A549 (cell line): ENCODE results near the gene RHOD. TPM values are rescaled to one million over a fixed set of nuclear protein-coding genes. Genes with fewer than 3 reads are reported as not detected.

Experiments used
- ATAC-seq, 2 experiments: fragments of 200-7000 bp in 1 of 2; fragments of >200 bp in 1 of 2; cut with Nextera tagmentation in 1 of 2; cut with Tn5 transposase in 1 of 2; 3 replicates each; pipeline versions ENCODE4 v1.8.0 to v1.9.1; 2018 to 2020; ENCODE audit warnings: mild to moderate bottlenecking in 1 of 2, moderate library complexity in 1 of 2
- CTCF ChIA-PET: fragments of 300-600 bp; sonication (Branson Sonifier 250); formaldehyde crosslinking; extraction: SDS; loops from one replicate; lab custom pipeline; 2021; ENCODE audit warnings: antibody characterized with exemption, inconsistent platforms; lab: Yijun Ruan, JAX
- POLR2A ChIA-PET: fragments of 350-600 bp; formaldehyde crosslinking; extraction: SDS; loops from one replicate; lab custom pipeline; 2021; ENCODE audit warnings: antibody characterized with exemption, inconsistent platforms; lab: Yijun Ruan, JAX
- DNase-seq, 2 experiments: peaks; one replicate each; pipeline versions ENCODE4 v3.0.0 to v3.0.0-alpha.2; 2011 to 2016; ENCODE audit warnings: low read depth in 1 of 2, low spot score in 1 of 2
- FAIRE-seq: peaks from 2 replicates; lab custom pipeline; 2011; peaks lifted over from hg19 to GRCh38; lab: Jason Lieb, UNC
- H3K27ac ChIP-seq, 2 experiments: fragments of >200 bp; sonication (Bioruptor Twin); formaldehyde crosslinking; 3 replicates each; pipeline ENCODE4 v1.5.1; 2016 to 2017
- H3K4me1 ChIP-seq: fragments of >200 bp; sonication (Bioruptor Twin); formaldehyde crosslinking; 3 replicates; pipeline ENCODE4 v1.6.1; 2016
- H3K4me2 ChIP-seq: fragments of >200 bp; sonication (Bioruptor Twin); formaldehyde crosslinking; 3 replicates; pipeline ENCODE4 v1.6.1; 2016
- H3K4me3 ChIP-seq: fragments of >200 bp; sonication (Bioruptor Twin); formaldehyde crosslinking; 3 replicates; pipeline ENCODE4 v1.5.1; 2016
- H3K9me3 ChIP-seq: fragments of >200 bp; sonication (Bioruptor Twin); formaldehyde crosslinking; 3 replicates; pipeline ENCODE4 v1.6.1; 2016
- CBX8 ChIP-seq: fragments of 200-600 bp; sonication (generic); IDR thresholded peaks from 2 replicates; pipeline ENCODE4 v1.6.1; 2016
- EHMT2 ChIP-seq: fragments of 200-600 bp; sonication (generic); IDR thresholded peaks from 2 replicates; pipeline ENCODE4 v1.6.1; 2016; ENCODE audit warnings: antibody characterized with exemption, low read depth, mild to moderate bottlenecking, moderate library complexity
- ESRRA ChIP-seq: fragments of 150-350 bp; IDR thresholded peaks from 2 replicates; pipeline ENCODE4 v1.6.1; 2014; ENCODE audit warnings: mild to moderate bottlenecking, low read length, borderline replicate concordance
- FOSB ChIP-seq: fragments of 250-450 bp; sonication (Bioruptor Pico); IDR thresholded peaks from 2 replicates; pipeline ENCODE4 v1.5.0; 2020; ENCODE audit warnings: mild to moderate bottlenecking, moderate library complexity
- FOXS1 ChIP-seq: fragments of 250-450 bp; sonication (Bioruptor Pico); IDR thresholded peaks from 2 replicates; pipeline ENCODE4 v1.5.0; 2020; ENCODE audit warnings: mild to moderate bottlenecking, moderate library complexity
- GATA3 ChIP-seq: IDR thresholded peaks from 2 replicates; pipeline ENCODE4 v1.6.1; 2012; ENCODE audit warnings: borderline replicate concordance
- HOXB13 ChIP-seq: fragments of 250-450 bp; sonication (Bioruptor Pico); IDR thresholded peaks from 2 replicates; pipeline ENCODE4 v1.5.0; 2020; ENCODE audit warnings: low read depth, mild to moderate bottlenecking, moderate library complexity
- RAD21 ChIP-seq, 2 experiments: fragments of >200 bp in 1 of 2; sonication (Bioruptor Twin) in 1 of 2; formaldehyde crosslinking in 1 of 2; IDR thresholded peaks in 1 of 2; conservative IDR thresholded peaks in 1 of 2; 2 replicates in 1 of 2; 3 replicates in 1 of 2; pipeline ENCODE4 v1.6.1; 2012 to 2018; ENCODE audit warnings: inconsistent platforms in 1 of 2
- ZFP36 ChIP-seq: fragments of 450-650 bp; IDR thresholded peaks from 2 replicates; pipeline ENCODE4 v1.6.1; 2014; ENCODE audit warnings: borderline replicate concordance; ENCODE audit not compliant: partially characterized antibody
- WGBS: methylation state at CpG from one replicate; pipeline ENCODE4 v1.1.6; 2017; ENCODE audit errors: missing lambda C conversion rate; 5-methylcytosine and 5-hydroxymethylcytosine counted together
- polyA plus RNA-seq, 4 experiments: library from polyadenylated mRNA; depleted of rRNA in 3 of 4; stranded (reverse); fragments of >200 nt; fragmentation: RNase III in 1 of 4; extraction: RNeasy Plus Mini Kit Qiagen cat#74134 plus additional on column Dnase treatment in 1 of 4; gene quantifications; 2 replicates in 3 of 4; 3 replicates in 1 of 4; pipeline ENCODE4 v1.2.3, GENCODE V29; 2011 to 2017
- TF ChIP-seq, protein P1 (sequence below): fragments of 150-350 bp; IDR thresholded peaks from 2 replicates; pipeline ENCODE4 v1.6.1; 2014; ENCODE audit warnings: low read depth, mild to moderate bottlenecking, low read length
- TF ChIP-seq, protein P2 (sequence below): fragments of 450-650 bp; IDR thresholded peaks from 2 replicates; pipeline ENCODE4 v1.6.1; 2014; ENCODE audit warnings: antibody characterized with exemption
- TF ChIP-seq, protein P3 (sequence below): fragments of 250-450 bp; sonication (Bioruptor Pico); IDR thresholded peaks from 2 replicates; pipeline ENCODE4 v1.5.0; 2021; ENCODE audit warnings: mild to moderate bottlenecking, moderate library complexity, borderline replicate concordance

RHOD gene
- polyA plus RNA-seq, 2 of the 4 experiments (the other 2 are of a cell fraction) = 13.6 to 33.2 TPM

DNA sequence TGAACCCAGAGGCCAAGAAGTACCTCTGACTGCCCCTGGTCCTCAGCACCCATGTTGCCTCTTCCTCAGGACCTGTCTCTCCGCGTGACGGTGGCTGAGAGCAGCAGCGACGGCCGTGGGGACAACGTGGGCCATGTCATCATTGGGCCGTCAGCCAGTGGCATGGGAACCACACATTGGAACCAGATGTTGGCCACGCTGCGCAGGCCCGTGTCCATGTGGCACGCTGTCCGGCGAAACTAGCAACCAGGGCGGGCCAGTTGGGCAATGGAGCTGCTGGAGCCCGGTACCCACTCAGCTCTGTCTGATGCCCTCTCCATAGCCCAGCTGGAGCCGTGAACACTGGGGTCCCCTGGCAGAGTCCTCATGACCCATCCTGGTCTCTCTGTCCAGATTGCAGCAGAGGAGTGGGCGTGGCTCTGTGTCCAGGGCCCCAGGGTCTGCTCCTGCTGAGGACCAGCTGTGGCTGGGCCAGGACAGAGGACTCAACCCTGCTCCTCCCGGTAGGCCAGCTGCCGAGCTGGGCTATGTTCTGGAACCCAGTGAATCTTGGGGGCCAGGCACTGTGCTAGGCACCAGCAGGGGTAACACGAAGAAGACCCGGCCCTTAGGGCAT is 8.0 kb upstream of the RHOD start (continued):
- TF ChIP-seq FOSB (CRISPR knock-in tag) (no peak), GATA3 (no peak), HOXB13 (CRISPR knock-in tag) (no peak)
- TF ChIP-seq, protein P1, sequence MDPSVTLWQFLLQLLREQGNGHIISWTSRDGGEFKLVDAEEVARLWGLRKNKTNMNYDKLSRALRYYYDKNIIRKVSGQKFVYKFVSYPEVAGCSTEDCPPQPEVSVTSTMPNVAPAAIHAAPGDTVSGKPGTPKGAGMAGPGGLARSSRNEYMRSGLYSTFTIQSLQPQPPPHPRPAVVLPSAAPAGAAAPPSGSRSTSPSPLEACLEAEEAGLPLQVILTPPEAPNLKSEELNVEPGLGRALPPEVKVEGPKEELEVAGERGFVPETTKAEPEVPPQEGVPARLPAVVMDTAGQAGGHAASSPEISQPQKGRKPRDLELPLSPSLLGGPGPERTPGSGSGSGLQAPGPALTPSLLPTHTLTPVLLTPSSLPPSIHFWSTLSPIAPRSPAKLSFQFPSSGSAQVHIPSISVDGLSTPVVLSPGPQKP = no peak

DNA sequence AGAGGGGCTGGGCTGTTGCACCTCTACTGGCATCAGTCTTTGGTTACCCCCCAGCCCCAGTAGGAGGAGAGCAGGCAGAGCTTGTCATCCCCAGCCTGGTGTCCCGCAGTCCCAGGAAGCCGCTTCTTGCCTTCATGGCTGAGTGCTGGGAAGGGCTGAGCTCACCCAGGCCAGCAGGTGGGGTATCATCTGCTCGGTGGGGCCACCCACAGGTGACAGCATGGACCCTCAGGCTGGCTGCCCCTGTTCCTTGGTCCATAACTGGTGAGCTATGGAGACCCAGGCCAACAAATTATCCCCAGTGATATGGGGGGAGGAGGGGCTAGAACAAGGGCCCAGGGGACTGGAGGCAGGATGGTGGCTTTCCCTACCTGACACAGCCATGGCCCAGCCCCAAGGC is 6.5 kb upstream of the RHOD start:
- no peak overlapping the region for H3K4me2 ChIP-seq
- ChIA-PET CTCF (interaction anchor here (0.9 to 6.7 kb wide), 2 partner anchors 25 to 69 kb away, joined by 3 to 67 read pairs; partner anchors contain the start of gene SYT12), POLR2A (interaction anchor here (0.6 to 0.7 kb wide), 2 partner anchors 51 to 163 kb away, joined by 3 read pairs; no protein-coding TSS in a partner anchor)
- ATAC-seq (peak in 1 of 2 experiments; percentile 5; a peak in 1 of 6 replicates), FAIRE-seq (no peak), DNase-seq (no peak)
- TF ChIP-seq RAD21 (conservative IDR thresholded peaks at IDR 0.05 in 1 of 2, IDR thresholded peaks at IDR 0.05 in 1 of 2) = peak in 1 of 2 experiments; percentile 8; a peak in 1 of 5 replicates
- TF ChIP-seq HOXB13 (CRISPR knock-in tag) = no peak
- no peak for TF ChIP-seq ESRRA
- TF ChIP-seq, protein P2, sequence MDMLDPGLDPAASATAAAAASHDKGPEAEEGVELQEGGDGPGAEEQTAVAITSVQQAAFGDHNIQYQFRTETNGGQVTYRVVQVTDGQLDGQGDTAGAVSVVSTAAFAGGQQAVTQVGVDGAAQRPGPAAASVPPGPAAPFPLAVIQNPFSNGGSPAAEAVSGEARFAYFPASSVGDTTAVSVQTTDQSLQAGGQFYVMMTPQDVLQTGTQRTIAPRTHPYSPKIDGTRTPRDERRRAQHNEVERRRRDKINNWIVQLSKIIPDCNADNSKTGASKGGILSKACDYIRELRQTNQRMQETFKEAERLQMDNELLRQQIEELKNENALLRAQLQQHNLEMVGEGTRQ = no peak
- no peak for TF ChIP-seq EHMT2
- H3K9me3 ChIP-seq = no peaks in the 10 kb centered on the region
- H3K27ac ChIP-seq = peak overlapping the region in 1 of 2 experiments; percentile 46; a peak in 3 of 6 replicates
- peaks cover 29% of the 10 kb centered on the region for H3K4me1 ChIP-seq
- WGBS = 76% methylated on average over 3 of the region's 3 CpGs
- no peak overlapping the region for H3K4me3 ChIP-seq

DNA sequence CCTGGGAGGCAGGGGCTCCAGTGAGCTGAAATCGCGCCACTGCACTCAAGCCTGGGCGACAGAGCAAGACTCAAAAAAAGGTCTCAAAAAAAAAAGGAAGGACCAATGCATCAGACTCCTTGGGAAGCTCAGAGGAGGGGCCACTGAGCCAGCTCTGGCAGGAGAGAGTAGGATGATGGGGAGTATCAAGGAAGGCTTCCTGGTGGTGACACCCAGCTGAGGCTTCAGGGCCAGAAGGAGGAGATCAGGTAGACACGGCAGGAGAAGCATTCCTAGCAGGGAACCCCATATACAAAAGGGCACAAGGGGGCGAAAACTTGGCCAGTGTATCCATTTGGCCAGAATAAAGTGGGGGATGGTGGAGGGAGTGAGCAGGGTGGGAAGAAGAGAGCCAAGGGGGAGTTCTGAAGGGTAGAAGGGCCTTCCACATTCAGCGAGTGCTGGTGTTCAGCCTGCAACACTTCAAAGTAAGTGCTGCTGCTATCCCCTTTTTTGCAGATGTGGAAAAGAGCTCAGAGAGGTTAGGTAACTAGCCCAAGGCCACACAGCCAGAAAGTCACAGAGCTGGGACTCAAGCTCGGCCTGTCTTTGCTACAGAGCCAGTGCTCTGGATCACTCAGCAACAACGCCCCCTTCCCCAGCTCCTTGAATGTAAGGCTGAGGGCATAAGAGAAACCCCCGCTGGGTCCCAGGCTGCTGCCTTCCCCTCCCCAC is 5.3 kb upstream of the RHOD start:
- H3K4me1 ChIP-seq = peaks cover 34% of the 10 kb centered on the region
- ATAC-seq (no peak), DNase-seq (no peak), FAIRE-seq (no peak)
- WGBS = 78% methylated on average over 9 of the region's 9 CpGs
- no peak overlapping the region for H3K4me3 ChIP-seq
- ChIA-PET CTCF (interaction anchor here (1.2 to 6.7 kb wide), 6 partner anchors 26 to 266 kb away, joined by 3 to 67 read pairs (median 7); partner anchors contain the start of gene SYT12), POLR2A (no interaction called here)
- no peak overlapping the region for H3K4me2 ChIP-seq
- H3K9me3 ChIP-seq = no peaks in the 10 kb centered on the region
- peak overlapping the region in 1 of 2 experiments; percentile 2; a peak in 1 of 6 replicates for H3K27ac ChIP-seq
- TF ChIP-seq CBX8 = no peak
- peak; percentile 47 for TF ChIP-seq ZFP36
- no peak for TF ChIP-seq EHMT2

DNA sequence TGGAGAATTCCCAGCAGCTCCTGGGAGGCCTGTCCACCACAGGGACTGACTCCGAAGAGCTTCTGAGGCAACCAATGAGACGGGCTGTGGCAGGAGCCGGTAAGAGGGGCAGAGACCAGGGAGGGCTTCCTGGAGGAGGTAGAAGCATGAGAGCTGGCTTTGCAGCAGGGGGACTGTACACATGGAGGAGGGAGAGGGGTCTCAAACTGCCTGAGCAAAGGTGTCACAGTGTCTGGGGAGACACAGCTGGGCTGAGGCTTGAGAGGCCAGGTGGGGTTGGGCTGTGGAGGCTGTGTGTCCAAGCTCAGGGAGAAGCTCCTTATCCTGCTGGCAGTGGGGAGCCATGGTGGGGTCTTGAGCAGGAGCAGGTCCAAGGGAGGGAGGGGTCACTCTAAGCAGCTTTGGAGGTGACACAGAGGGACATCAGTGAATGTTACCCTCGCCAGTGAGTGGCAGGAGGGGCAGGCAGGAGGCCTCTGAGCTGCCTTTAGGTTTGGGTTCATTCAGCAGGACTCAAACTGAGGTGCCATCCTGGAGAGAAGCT is 4.6 kb upstream of the RHOD start:
- CTCF ChIA-PET = interaction anchor here (1.2 to 6.7 kb wide), 9 partner anchors 14 to 266 kb away, joined by 3 to 67 read pairs (median 9); partner anchors contain the start of gene SYT12
- POLR2A ChIA-PET = interaction anchor here (1.0 kb wide), 1 partner anchor 209 kb away, joined by 3 read pairs; the partner anchor contains the start of gene RCE1
- FAIRE-seq (no peak), ATAC-seq (no peak), DNase-seq (no peak)
- 84% methylated on average over 4 of the region's 4 CpGs for WGBS
- Histone ChIP-seq H3K4me3 (no peak overlapping the region), H3K4me1 (peaks cover 35% of the 10 kb centered on the region), H3K9me3 (no peaks in the 10 kb centered on the region), H3K27ac (peak overlapping the region in 1 of 2 experiments; percentile 91; a peak in 3 of 6 replicates), H3K4me2 (no peak overlapping the region)
- TF ChIP-seq FOXS1 (CRISPR knock-in tag) (no peak), ZFP36 (peak; percentile 64)
- TF ChIP-seq, protein P3, sequence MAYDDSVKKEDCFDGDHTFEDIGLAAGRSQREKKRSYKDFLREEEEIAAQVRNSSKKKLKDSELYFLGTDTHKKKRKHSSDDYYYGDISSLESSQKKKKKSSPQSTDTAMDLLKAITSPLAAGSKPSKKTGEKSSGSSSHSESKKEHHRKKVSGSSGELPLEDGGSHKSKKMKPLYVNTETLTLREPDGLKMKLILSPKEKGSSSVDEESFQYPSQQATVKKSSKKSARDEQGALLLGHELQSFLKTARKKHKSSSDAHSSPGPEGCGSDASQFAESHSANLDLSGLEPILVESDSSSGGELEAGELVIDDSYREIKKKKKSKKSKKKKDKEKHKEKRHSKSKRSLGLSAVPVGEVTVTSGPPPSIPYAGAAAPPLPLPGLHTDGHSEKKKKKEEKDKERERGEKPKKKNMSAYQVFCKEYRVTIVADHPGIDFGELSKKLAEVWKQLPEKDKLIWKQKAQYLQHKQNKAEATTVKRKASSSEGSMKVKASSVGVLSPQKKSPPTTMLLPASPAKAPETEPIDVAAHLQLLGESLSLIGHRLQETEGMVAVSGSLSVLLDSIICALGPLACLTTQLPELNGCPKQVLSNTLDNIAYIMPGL (CRISPR knock-in tag) = no peak
